IPS-20b (cell line): ENCODE measurements around the gene IKZF3.

ENCODE experiments used
- H3K27ac ChIP-seq: one replicate; pipeline ENCODE4 v1.5.1; 2013; ENCODE audit warnings: low read length
- H3K27me3 ChIP-seq: 2 replicates; pipeline ENCODE4 v1.6.1; 2013; ENCODE audit warnings: mild to moderate bottlenecking, low read length, inconsistent platforms; ENCODE audit not compliant: insufficient read depth
- H3K36me3 ChIP-seq: 2 replicates; pipeline ENCODE4 v1.6.1; 2013; ENCODE audit warnings: low read depth, mild to moderate bottlenecking, inconsistent platforms, low read length, moderate library complexity; ENCODE audit not compliant: insufficient read depth
- H3K4me1 ChIP-seq: 2 replicates; pipeline ENCODE4 v1.6.1; 2013; ENCODE audit warnings: mild to moderate bottlenecking, control low read depth, inconsistent platforms, low read length, moderate library complexity; ENCODE audit not compliant: insufficient read depth
- H3K4me3 ChIP-seq: 2 replicates; pipeline ENCODE4 v1.5.1; 2013; ENCODE audit warnings: mild to moderate bottlenecking, low read length, inconsistent platforms
- H3K9ac ChIP-seq: 2 replicates; pipeline ENCODE4 v1.6.1; 2013; ENCODE audit warnings: low read depth, mild to moderate bottlenecking, inconsistent platforms, low read length, moderate library complexity
- H3K9me3 ChIP-seq: 2 replicates; pipeline ENCODE4 v1.6.1; 2013; ENCODE audit warnings: mild to moderate bottlenecking, low read depth, low read length, inconsistent platforms; ENCODE audit not compliant: insufficient read depth

IKZF3 gene

DNA sequence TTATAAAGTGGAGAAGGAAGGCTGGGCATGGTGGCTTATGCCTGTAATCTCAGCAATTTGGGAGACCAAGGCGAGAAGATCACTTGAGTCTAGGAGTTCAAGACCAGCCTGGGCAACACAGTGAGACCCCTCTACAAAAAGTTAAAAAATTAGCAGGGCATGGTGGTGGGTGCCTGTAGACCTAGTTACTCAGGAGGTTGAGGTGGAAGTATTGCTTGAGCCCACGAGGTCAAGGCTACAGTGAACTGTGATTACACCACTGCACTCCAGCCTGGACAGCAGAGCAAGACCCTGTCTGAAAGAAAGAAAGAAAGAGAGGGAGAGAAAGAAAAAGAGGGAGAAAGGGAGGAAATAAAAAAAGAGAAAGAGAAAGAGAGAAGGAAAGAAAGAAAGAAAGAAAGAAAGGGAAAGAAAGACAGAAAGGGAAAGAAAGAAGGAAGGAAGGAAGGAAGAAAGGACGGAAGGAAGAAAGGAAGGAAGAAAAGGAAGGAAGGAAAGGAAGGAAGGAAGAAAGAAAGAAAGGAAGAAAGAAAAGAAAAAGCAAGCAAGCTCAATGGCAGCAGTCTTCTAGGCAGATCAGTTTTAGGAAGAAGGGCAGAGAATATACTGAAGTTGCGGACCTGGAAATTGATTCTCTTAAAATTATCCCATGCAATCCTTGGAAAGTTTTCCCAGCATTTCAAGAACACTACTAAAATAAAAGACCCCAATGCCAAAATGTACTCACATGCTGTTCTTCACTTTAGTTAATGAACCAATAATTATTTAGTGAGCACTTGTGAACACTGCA, 53.0 kb downstream of the IKZF3 start:
- Histone ChIP-seq H3K9me3 (no peaks in the 10 kb centered on the region), H3K9ac (no peak overlapping the region), H3K36me3 (no peaks in the 10 kb centered on the region), H3K27ac (no peak overlapping the region), H3K4me1 (peaks cover 4% of the 10 kb centered on the region; the same call in 1 of the 2 replicates), H3K27me3 (no peaks in the 10 kb centered on the region), H3K4me3 (no peak overlapping the region)

DNA sequence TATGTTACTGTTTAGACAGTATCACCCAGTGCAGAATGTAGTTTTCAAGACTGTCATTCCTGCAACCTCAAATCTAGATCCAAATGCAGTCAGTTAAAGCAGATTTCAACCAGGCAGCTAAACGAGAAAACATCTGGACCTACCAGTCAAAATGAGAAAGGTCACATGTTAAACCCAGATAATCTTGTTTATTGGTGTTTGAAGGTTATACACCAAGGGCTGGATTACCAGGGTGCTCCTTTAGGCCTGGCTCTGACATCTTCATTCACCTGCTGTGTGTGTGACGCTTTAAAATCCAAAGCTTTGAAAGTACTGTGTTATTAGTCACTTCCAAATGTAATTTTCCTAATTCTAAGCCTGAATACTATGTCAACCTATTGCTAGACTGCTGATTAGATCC, 54.9 kb downstream of the IKZF3 start:
- no peak overlapping the region for H3K27ac ChIP-seq
- no peaks in the 10 kb centered on the region for H3K27me3 ChIP-seq
- H3K4me3 ChIP-seq, result no peak overlapping the region
- no peak overlapping the region for H3K9ac ChIP-seq
- no peaks in the 10 kb centered on the region for H3K36me3 ChIP-seq
- peaks cover 4% of the 10 kb centered on the region; the same call in 1 of the 2 replicates for H3K4me1 ChIP-seq
- no peaks in the 10 kb centered on the region for H3K9me3 ChIP-seq

DNA sequence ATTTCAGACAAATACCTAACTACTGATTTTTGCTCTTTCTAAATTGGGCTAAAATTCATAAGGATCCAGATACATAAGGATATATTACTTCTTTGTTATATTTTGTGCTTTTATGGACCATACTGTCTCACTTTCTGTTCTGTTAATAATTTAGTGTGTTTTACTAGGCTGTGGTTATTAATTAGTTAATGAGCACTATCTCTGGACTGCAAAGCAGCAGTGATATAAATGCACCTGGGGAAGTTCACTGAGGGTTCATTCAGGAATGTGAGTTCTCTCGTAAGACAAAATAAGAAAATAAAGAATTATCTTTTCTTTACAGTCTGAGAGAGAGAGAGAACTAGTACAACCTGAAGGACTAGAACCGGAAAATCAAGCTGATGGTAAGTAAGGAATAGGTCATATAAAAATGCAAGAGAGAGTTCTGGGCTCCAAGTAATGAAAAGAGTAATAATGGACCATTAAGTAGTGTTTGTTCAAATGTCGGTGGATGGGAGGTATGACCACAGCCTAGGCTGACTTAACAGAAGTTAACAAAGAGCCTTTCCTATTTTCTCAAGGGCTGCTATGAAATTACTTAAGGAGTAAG, 55.6 kb downstream of the IKZF3 start:
- no peaks in the 10 kb centered on the region for H3K27me3 ChIP-seq
- no peak overlapping the region for H3K27ac ChIP-seq
- no peaks in the 10 kb centered on the region for H3K9me3 ChIP-seq
- no peaks in the 10 kb centered on the region for H3K36me3 ChIP-seq
- peaks cover 4% of the 10 kb centered on the region; the same call in 1 of the 2 replicates for H3K4me1 ChIP-seq
- H3K9ac ChIP-seq, result no peak overlapping the region
- no peak overlapping the region for H3K4me3 ChIP-seq

- no peak overlapping the region for H3K4me3 ChIP-seq
- H3K4me1 ChIP-seq, result peaks cover 12% of the 10 kb centered on the region; the same call in 1 of the 2 replicates
- H3K9me3 ChIP-seq, result no peaks in the 10 kb centered on the region
- H3K9ac ChIP-seq, result no peak overlapping the region
- H3K27me3 ChIP-seq, result no peaks in the 10 kb centered on the region
- no peak overlapping the region for H3K27ac ChIP-seq
- H3K36me3 ChIP-seq, result no peaks in the 10 kb centered on the region
Measured at GRCh38 chr17:39804839-39805238, 59.3 kb downstream of the IKZF3 start.

DNA sequence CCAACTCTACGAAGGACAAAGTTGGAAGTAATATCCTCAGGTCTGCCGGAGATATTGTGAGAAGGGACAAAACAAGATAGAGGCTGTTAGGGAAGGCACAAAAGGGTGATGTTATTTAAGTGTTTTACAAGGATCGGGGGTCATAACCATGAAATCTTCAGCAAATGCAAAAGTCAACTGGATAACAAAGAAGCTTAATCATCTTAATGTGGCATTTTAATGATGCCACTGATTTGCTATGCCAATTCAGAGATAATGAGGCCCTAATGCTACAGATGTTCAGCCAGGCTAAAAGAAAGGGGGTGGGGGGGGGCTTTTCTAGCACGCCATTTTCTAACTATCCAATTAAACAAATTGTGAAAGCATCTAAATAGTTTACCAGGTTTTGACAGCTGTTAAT, 63.1 kb downstream of the IKZF3 start:
- Histone ChIP-seq H3K27me3 (no peaks in the 10 kb centered on the region), H3K4me3 (0 out of 2 replicates have a peak overlapping the region, but pooled peaks have one; percentile 7), H3K36me3 (no peaks in the 10 kb centered on the region), H3K9ac (no peak overlapping the region), H3K27ac (no peak overlapping the region), H3K9me3 (no peaks in the 10 kb centered on the region), H3K4me1 (peaks cover 17% of the 10 kb centered on the region; the same call in 1 of the 2 replicates)

DNA sequence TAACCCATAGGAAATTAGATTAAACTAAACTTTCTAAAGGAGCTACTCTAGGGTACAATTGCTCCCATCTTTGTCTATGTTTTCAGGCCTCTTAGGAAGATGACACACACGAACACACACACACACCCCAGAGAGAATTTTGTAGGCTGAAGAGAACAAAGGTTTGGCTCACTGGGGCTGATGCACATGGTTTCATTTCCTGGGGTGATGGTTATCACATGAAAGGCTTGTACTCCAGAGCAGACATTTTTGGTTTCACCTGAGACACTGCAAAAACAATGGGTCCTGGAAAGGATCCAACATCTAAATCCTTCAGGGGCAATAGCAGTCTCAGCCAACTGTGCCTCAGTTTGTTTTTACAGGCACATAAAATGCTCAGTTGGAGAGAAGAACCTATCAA, 63.6 kb downstream of the IKZF3 start:
- Histone ChIP-seq H3K4me3 (0 out of 2 replicates have a peak overlapping the region, but pooled peaks have one; percentile 7), H3K9ac (no peak overlapping the region), H3K27ac (no peak overlapping the region), H3K36me3 (no peaks in the 10 kb centered on the region), H3K9me3 (no peaks in the 10 kb centered on the region), H3K4me1 (peaks cover 17% of the 10 kb centered on the region; the same call in 1 of the 2 replicates), H3K27me3 (no peaks in the 10 kb centered on the region)

- Histone ChIP-seq H3K4me1 (peaks cover 17% of the 10 kb centered on the region; the same call in 1 of the 2 replicates), H3K27ac (no peak overlapping the region), H3K4me3 (no peak overlapping the region), H3K36me3 (no peaks in the 10 kb centered on the region), H3K27me3 (no peaks in the 10 kb centered on the region), H3K9me3 (no peaks in the 10 kb centered on the region), H3K9ac (no peak overlapping the region)
Measured at GRCh38 chr17:39799395-39799794, 64.7 kb downstream of the IKZF3 start.

GRCh38 chr17:39794249-39794970, 69.7 kb downstream of the IKZF3 start:
- H3K9ac ChIP-seq, result no peak overlapping the region
- no peaks in the 10 kb centered on the region for H3K27me3 ChIP-seq
- H3K4me1 ChIP-seq, result peaks cover 3% of the 10 kb centered on the region; the same call in 1 of the 2 replicates
- H3K9me3 ChIP-seq, result no peaks in the 10 kb centered on the region
- no peak overlapping the region for H3K27ac ChIP-seq
- H3K36me3 ChIP-seq, result no peaks in the 10 kb centered on the region
- H3K4me3 ChIP-seq, result no peak overlapping the region

GRCh38 chr17:39793301-39793872, 70.7 kb downstream of the IKZF3 start:
- Histone ChIP-seq H3K4me3 (no peak overlapping the region), H3K9ac (no peak overlapping the region), H3K9me3 (no peaks in the 10 kb centered on the region), H3K27ac (no peak overlapping the region), H3K4me1 (no peaks in the 10 kb centered on the region), H3K36me3 (no peaks in the 10 kb centered on the region), H3K27me3 (no peaks in the 10 kb centered on the region)

DNA sequence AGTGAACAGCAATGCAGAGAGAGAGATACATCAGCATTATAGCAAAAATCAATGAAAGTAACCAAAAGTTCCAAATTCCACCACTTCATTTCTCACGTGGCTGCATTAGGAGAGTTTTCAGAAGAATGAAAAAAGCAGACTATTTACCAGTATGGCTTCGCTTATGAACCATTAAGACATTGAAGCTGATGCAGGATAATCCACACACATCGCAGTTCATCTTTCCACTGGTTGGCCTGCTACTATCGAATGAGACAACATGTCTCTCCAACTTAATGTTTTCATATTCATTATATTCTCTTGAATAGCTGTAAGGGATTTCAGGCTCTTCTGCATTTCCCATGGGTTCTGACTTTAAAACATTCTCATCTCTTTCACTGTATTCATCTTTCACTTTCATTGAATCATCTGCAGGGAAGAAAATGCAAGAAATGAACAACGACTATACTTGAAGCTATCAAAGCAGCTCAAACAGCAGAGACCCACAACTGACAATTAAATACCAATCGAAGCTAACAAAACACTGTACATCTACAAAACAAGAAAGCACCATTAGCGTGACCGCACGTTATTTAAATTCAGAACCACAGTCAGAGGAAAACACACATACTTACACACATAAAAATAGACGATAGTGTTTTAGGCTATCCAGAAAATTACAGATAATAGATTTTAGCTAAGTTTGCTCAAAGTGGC, 71.4 kb downstream of the IKZF3 start:
- Histone ChIP-seq H3K4me1 (no peaks in the 10 kb centered on the region), H3K27ac (no peak overlapping the region), H3K36me3 (no peaks in the 10 kb centered on the region), H3K9me3 (no peaks in the 10 kb centered on the region), H3K4me3 (no peak overlapping the region), H3K9ac (no peak overlapping the region), H3K27me3 (no peaks in the 10 kb centered on the region)
